ELF-1 (cell line): Measurements from ENCODE around the gene CDYL2.
"Not testable (repeated sequence)": the region's sequence is repeated elsewhere in the genome, so short reads cannot be mapped to it uniquely, and the experiment has no call there.

ENCODE experiments used
- DNase-seq: peaks from one replicate; pipeline ENCODE4 v3.0.0-alpha.2; 2016; ENCODE audit warnings: low read depth, low spot score

Gene CDYL2

GRCh38 chr16:80671281-80671849 is 133.0 kb downstream of the CDYL2 start:
- DNase-seq, result no peak

DNA sequence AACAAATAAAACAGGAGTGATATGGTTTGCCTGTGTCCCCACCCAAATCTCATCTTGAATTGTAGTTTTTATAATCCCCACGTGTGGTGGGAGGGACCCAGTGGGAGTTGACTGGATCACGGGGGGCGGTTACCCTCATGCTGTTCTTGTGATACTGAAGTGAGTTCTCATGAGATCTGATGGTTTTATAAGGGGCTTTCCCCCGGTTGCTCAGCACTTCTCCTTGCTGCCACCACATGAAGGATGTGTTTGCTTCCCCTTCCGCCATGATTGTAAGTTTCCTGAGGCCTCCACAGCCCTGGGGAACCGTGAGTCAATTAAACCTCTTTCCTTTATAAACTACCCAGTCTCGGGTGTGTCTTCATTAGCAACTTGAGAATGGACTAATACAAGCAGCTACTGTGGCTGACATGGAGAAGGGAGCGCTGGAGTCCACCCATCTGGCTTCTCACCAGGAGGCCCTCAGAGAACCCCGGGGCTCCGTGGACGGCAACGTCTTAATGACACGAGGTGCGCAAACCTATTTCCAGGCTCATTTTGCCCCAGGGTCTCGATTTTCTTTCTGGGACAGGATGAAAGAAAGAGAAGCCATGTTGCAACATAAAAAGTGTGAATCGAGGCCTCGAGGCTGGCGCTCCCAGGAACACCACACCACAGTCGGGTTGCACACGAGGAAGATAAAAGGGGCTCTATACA is 134.1 kb downstream of the CDYL2 start:
- no peak for DNase-seq

- no peak for DNase-seq
Measured at GRCh38 chr16:80669673-80670072, 134.7 kb downstream of the CDYL2 start.

DNA sequence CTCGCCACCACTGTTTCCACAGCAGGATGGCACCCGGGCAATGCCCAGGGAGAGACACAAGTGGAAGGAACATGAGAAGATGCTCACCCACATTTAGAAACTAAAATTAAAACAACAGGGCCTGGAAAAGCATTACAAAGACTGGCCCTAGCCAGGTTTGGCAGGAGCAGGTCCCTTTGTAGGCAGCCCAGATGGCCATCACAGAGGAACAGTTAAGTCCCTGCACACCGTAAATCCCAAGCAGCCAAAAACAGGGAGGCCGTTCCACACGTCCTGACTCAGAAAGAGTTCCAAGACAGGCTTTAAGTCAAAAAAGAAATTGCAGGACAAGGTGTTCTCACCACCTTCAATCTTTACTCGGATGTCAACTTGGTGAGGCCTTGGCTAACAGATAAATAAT is 136.5 kb downstream of the CDYL2 start:
- no peak for DNase-seq

- DNase-seq, result peak; percentile 1
Measured at GRCh38 chr16:80667251-80667560, 137.2 kb downstream of the CDYL2 start.

GRCh38 chr16:80666378-80667250 is 137.8 kb downstream of the CDYL2 start:
- DNase-seq, result peak; percentile 24

DNA sequence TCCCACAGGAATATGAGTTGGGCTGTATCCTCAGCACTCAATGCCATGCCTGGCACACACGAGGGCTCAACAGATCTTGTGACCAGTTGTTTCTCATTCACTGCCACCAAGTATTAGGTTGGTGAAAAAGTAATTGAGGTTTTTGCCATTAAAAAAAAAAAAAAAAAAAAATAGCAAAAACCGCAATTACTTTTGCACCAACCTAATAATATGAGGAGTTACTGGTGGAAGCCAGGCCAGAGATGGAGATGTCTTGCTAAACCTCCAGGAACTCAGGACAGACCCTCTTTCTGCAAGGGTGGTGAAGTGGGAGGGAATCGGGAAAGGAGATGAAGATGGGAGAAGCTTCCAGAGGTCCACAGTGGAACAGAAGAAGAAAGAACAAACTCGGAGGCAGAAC is 139.0 kb downstream of the CDYL2 start:
- no peak for DNase-seq

GRCh38 chr16:80664786-80665185 is 139.6 kb downstream of the CDYL2 start:
- DNase-seq, result no peak

DNA sequence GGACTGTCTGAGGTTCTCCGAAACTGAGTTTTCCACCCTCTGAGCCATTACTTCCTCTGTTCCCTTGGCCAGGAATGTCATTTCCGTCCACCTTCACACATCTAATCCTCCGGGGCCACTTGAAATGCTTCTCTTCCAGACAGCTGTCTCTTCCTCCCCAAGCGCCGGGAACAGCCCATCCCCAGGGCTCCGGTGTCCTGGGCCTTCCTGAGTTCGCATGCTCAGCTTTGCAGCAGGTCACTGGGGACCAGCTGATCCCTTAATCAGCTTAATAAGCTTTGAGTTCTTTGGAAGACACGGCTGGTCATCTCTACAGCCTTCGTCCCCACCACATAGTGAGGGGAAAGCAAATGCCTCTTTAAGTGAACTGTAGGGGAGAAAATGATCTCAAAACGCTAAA is 140.2 kb downstream of the CDYL2 start:
- no peak for DNase-seq

- DNase-seq, result no peak
Measured at GRCh38 chr16:80663078-80663477, 141.3 kb downstream of the CDYL2 start.

DNA sequence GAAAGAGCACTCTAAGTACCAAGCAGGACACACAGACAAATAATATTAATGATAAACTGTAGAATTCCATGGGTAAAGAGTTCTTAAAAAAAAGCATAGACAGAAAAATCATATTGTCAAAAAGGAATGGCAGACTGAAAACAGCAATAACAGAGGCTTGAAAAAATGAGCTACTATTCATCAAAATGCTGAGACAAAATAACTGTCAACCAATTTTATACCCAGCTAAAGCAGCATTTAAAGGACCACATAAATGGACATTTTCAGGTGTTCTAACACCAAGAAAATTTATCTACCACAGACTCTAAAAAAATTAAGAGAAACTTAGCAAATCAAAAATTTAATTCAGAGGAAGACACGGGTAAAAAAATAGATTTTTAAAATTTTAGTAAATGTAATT is 144.5 kb downstream of the CDYL2 start:
- DNase-seq, result no peak

- no peak for DNase-seq
Measured at GRCh38 chr16:80656711-80657150, 147.7 kb downstream of the CDYL2 start.

GRCh38 chr16:80656161-80656560 is 148.2 kb downstream of the CDYL2 start:
- DNase-seq, result no peak

DNA sequence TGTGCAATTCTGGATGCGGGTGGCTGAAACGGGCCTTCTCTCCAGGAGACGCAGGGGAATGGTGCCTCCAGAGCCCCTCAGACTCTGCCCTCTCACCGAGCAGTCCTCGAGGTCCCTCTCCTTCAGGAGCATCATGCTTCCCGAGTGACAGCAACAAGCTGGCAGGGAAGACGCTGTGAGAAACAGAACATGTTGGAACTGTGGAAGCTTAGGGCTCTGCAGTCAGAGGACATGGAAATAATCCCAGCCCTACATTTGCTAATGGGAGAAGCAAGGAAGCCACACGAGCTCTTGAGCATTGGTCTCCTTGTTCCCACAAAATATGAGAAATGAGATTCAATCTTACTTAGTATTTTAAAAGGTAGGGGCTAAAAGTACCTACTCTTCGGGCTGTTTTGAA is 148.6 kb downstream of the CDYL2 start:
- no peak for DNase-seq

- DNase-seq, result no peak
Measured at GRCh38 chr16:80654094-80654862, 150.1 kb downstream of the CDYL2 start.

GRCh38 chr16:80652441-80652840 is 152.0 kb downstream of the CDYL2 start:
- DNase-seq, result no peak

DNA sequence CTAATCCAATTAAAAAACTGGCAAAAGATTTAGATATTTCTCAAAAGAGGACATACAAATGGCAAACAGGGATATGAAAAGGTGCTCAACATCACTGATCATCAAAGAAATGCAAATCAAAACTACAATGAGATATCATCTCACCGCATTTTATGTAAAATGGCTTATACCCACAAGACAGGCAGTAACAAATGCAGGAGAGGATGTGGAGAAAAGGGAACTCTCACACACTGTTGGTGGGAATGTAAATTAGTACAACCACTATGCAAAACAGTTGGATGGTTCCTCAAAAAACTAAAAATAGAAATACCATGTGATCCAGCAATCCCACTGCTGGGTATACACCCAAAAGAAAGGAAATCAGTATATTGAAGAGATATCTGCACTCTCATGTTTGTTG is 154.1 kb downstream of the CDYL2 start:
- not testable (repeated sequence) for DNase-seq

GRCh38 chr16:80640316-80640715 is 164.1 kb downstream of the CDYL2 start:
- no peak for DNase-seq

DNA sequence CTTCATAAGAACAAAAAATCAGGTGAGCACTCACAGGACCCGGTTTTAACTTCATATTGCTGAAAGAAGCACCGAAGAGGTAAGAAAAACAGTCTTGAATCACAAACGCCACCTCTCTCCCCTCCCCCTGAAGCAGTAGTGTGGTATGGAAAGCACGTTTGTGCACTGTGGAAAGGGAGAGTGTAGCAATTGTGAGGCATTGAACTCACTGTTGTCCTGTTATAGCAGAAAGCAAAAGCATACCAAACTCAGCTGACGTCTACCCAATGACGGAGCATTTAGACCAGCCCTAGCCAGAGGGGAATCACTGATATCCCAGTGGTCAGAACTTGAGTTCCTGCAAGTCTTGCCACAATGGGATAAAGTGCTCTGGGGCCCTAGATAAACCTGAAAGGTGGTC is 164.8 kb downstream of the CDYL2 start:
- no peak for DNase-seq

- no peak for DNase-seq
Measured at GRCh38 chr16:80637621-80638020, 166.8 kb downstream of the CDYL2 start.

GRCh38 chr16:80631581-80631980 is 172.8 kb downstream of the CDYL2 start:
- no peak for DNase-seq

GRCh38 chr16:80628254-80628653 is 176.1 kb downstream of the CDYL2 start:
- DNase-seq, result no peak
